ENCODE data around the gene S1PR3.

GRCh38 chr9:88976890-88977257 lies 14.4 kb upstream of the S1PR3 start:
- TF ChIP-seq CTCF (conservative IDR thresholded peaks at IDR 0.05; ENCODE audit: low read depth, low read length) (no peak), EZH2 (IDR thresholded peaks at IDR 0.05; ENCODE audit: borderline replicate concordance, low read depth, low read length, poor library complexity, severe bottlenecking) (no peak)
